Activated CD4-positive, alpha-beta T cell treated with anti-CD3 and anti-CD28 coated beads, Interleukin-2, amount 10 ng/mL, durations not matched to agents 7 days and 5 days (primary cell): ENCODE measurements around the gene BMP4. TPM values are rescaled to one million over a fixed set of nuclear protein-coding genes. Genes with fewer than 3 reads are reported as not detected.

ENCODE experiments used
- CTCF ChIA-PET: fragments of 350-600 bp; sonication (Branson Sonifier 250); formaldehyde crosslinking; loops from one replicate; lab custom pipeline; 2021; ENCODE audit warnings: antibody characterized with exemption; lab: Charles Lee
- POLR2A ChIA-PET: fragments of 350-600 bp; sonication (Branson Sonifier 250); formaldehyde crosslinking; loops from one replicate; lab custom pipeline; 2021; ENCODE audit warnings: antibody characterized with exemption; lab: Charles Lee
- DNase-seq: peaks from one replicate; pipeline ENCODE4 v3.0.0-alpha.2; 2020
- H3K27ac Mint-ChIP-seq: one replicate; pipeline ENCODE4 v1.8.0; 2021; ENCODE audit warnings: mild to moderate bottlenecking, moderate library complexity, mixed read lengths
- H3K27me3 Mint-ChIP-seq: one replicate; pipeline ENCODE4 v1.8.0; 2021; ENCODE audit warnings: mixed read lengths
- H3K36me3 Mint-ChIP-seq: one replicate; pipeline ENCODE4 v1.8.0; 2021; ENCODE audit warnings: low read depth, mixed read lengths
- H3K4me1 Mint-ChIP-seq: one replicate; pipeline ENCODE4 v1.8.0; 2021; ENCODE audit warnings: mixed read lengths
- H3K4me3 Mint-ChIP-seq: one replicate; pipeline ENCODE4 v1.8.0; 2021; ENCODE audit warnings: mild to moderate bottlenecking, moderate library complexity, mixed read lengths
- H3K9me3 Mint-ChIP-seq: one replicate; pipeline ENCODE4 v1.8.0; 2021; ENCODE audit warnings: mixed read lengths
- microRNA-seq: library from miRNA; unstranded; fragments of <30 nt; microRNA quantifications from one replicate; pipeline ENCODE4 v1.2.0, GENCODE V29; 2021; ENCODE audit warnings: borderline microRNAs expressed, borderline replicate concordance
- total RNA-seq, 2 experiments: library from RNA; stranded (reverse); gene quantifications; one replicate each; pipeline ENCODE4 v1.2.3, GENCODE V29; 2021

Gene BMP4
- total RNA-seq, 2 experiments from 2014 or later = 0.60 to 0.64 TPM

DNA sequence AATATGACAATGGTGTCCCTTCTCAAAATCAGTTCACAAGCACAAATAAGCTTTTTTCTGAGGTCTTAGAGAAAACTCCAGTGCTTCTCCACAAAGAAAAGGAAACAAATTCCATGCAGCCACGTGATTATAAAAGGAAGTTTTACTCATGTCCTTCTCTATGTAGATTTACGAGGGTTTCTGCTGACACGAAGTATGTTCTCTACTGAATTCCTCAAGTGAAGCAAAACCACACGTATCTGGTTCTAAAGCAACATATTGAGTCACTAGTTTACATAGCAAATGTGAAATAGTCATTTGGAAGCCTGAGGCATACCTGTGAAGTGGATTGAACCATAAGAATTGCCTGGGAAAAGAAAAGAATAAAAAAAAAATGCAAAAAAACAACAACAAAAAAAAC lies 31.9 kb downstream of the BMP4 start:
- CTCF ChIA-PET = no interaction called here

DNA sequence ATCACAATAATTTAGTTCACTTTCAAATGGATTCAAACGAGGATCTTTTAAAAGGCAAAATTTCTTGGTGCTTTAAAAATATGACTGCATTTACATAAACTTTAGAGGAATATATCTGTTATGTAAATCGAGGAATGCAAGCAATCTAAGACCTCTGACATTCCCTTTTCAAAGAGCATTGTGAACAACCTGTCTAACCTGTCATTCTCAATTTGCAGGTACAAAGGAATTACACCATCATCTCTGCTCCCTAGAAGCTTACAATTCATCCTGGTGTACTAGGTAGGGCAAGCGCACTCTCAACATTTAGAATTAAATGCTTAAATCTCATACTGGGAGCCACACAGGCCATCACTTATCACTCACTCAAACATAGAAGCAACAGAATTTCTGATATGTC lies 35.6 kb downstream of the BMP4 start:
- no peaks in the 10 kb centered on the region for H3K4me1 Mint-ChIP-seq
- no peaks in the 10 kb centered on the region for H3K9me3 Mint-ChIP-seq
- H3K4me3 Mint-ChIP-seq = no peak overlapping the region
- ChIA-PET CTCF (no interaction called here), POLR2A (no interaction called here)
- no peaks in the 10 kb centered on the region for H3K36me3 Mint-ChIP-seq
- peaks cover 11% of the 10 kb centered on the region for H3K27me3 Mint-ChIP-seq
- no peak overlapping the region for H3K27ac Mint-ChIP-seq
- no peak for DNase-seq

More for the DNA sequence above, 31.9 kb downstream of the BMP4 start:
- Mint-ChIP-seq H3K4me1 (no peaks in the 10 kb centered on the region), H3K4me3 (no peak overlapping the region), H3K36me3 (no peaks in the 10 kb centered on the region), H3K27me3 (peaks cover 7% of the 10 kb centered on the region), H3K9me3 (no peaks in the 10 kb centered on the region), H3K27ac (no peak overlapping the region)
- DNase-seq = no peak
- POLR2A ChIA-PET = no interaction called here

DNA sequence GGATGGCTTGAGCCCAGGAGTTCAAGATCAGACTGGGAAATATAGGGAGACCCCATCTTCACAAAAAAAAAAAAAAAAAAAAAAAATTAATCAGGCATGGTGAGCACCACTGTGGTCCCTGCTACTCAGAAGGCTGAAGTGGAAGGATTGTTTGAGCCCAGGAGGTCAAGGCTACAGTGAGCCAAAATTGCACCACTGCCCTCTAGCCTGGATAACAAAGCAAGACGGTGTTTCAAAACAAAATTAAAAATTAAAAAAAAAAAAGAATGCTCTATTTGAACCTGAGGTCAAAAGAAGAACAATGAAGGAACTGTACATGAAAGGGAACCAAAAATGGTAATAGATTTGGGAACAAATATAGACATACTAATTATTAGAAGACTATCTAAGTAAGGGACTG lies 40.4 kb downstream of the BMP4 start:
- POLR2A ChIA-PET = no interaction called here
- CTCF ChIA-PET = interaction anchor here (1.2 kb wide), 1 partner anchor 13 kb away, joined by 3 read pairs; no protein-coding TSS in a partner anchor
- no peaks in the 10 kb centered on the region for H3K4me1 Mint-ChIP-seq

DNA sequence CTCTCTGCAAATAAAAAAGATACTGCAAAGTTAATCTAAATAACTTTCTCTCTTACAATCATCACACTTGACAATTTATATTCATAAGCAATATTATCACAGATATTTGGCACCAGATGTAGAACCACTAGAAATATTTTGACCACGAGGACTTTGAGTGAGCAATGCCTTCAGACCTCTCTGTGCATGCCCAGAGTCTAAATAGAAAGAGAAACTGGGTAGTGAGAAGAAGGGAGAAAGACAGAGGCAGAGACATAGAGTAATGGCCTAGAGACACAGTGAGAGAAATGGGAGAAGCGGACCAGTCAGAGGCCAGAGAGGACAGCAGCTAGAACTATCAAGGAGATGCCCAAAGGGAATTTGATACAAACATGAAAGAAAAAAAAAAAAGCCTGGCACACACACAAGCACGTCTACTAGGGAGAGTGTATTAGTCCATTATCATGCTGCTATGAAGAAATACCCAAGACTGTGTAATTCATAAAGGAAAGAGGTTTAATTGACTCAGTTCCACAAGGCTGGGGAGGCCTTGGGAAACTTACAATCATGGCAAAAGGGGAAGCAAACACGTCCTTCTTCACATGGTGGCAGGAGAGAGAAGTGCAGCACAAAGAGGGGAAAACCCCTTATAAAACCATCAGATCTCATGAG lies 41.1 kb downstream of the BMP4 start:
- H3K36me3 Mint-ChIP-seq = no peaks in the 10 kb centered on the region
- no peak for DNase-seq
- no peak overlapping the region for H3K4me3 Mint-ChIP-seq
- no peaks in the 10 kb centered on the region for H3K4me1 Mint-ChIP-seq
- ChIA-PET CTCF (no interaction called here), POLR2A (no interaction called here)
- no peak overlapping the region for H3K27ac Mint-ChIP-seq
- H3K9me3 Mint-ChIP-seq = peaks cover 4% of the 10 kb centered on the region
- H3K27me3 Mint-ChIP-seq = peaks cover 4% of the 10 kb centered on the region

More for the DNA sequence above, 40.4 kb downstream of the BMP4 start:
- peaks cover 4% of the 10 kb centered on the region for H3K9me3 Mint-ChIP-seq
- H3K27ac Mint-ChIP-seq = no peak overlapping the region
- no peak overlapping the region for H3K4me3 Mint-ChIP-seq
- H3K27me3 Mint-ChIP-seq = peaks cover 4% of the 10 kb centered on the region
- DNase-seq = no peak
- no peaks in the 10 kb centered on the region for H3K36me3 Mint-ChIP-seq

DNA sequence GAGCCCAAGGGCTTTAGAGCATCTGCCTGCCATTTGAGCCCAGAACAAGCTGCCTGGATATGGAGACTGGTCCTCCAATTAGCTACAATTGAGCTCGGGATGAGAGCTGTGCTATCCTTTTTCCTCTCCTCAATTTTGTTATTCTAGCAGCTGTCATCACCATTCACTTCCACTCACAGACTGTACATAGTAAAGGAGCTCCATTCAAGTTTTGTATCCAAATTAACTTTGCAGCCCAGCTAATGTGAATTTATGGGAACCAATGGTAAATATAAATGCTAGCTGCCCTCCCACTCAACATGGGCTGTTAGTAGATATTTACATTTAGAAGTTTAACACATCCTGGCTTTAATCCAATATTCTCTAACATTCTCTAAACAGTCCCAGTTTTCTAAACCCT lies 44.6 kb downstream of the BMP4 start:
- Mint-ChIP-seq H3K4me1 (no peaks in the 10 kb centered on the region), H3K4me3 (no peak overlapping the region), H3K9me3 (peaks cover 4% of the 10 kb centered on the region), H3K27me3 (no peaks in the 10 kb centered on the region), H3K36me3 (no peaks in the 10 kb centered on the region), H3K27ac (no peak overlapping the region)
- DNase-seq = no peak
- CTCF ChIA-PET = interaction anchor here (0.8 kb wide), 1 partner anchor 25 kb away, joined by 3 read pairs; no protein-coding TSS in a partner anchor
- POLR2A ChIA-PET = no interaction called here

DNA sequence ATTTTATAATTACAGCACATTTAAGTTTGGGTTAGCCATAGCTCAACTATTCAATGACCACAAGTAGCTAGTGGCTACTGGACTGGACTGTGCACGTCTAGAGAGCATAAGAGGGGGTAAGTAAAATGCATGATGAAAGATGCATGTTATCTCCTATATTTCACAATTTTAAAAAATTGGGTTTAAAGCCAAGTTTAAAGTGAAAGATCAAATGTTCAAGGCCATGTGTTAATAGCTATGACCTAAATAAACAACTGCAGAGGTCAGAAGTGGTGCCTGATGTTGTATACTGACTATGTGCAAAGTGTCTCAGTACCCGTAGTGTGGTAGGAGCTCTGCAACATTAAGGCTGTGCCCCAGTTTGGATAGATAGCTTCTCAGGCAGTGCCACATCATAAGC lies 48.2 kb downstream of the BMP4 start:
- no peak for DNase-seq
- Mint-ChIP-seq H3K36me3 (no peaks in the 10 kb centered on the region), H3K4me1 (no peaks in the 10 kb centered on the region), H3K9me3 (no peaks in the 10 kb centered on the region), H3K27ac (no peak overlapping the region), H3K27me3 (no peaks in the 10 kb centered on the region), H3K4me3 (no peak overlapping the region)
- ChIA-PET CTCF (no interaction called here), POLR2A (no interaction called here)

DNA sequence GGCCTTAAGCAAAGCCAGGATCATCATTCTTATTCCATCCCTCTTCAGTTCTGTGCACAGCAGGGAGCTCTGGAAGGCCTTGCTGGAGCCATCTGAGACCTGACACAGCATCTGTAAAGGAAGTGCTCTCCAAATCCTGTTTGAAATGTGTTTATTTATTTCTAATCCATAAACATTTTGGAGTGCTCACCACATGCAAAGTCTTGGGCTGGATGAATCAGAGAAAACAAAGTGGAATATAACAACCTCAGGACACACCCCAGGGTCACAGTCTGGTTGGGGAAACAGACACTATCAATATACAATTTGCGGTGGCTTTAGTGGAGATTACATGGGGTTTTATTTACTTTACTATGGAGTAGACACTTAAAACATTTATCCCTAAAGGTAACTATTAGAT lies 54.3 kb downstream of the BMP4 start:
- Mint-ChIP-seq H3K4me1 (no peaks in the 10 kb centered on the region), H3K27me3 (peaks cover 2% of the 10 kb centered on the region), H3K27ac (no peak overlapping the region), H3K4me3 (no peak overlapping the region), H3K9me3 (no peaks in the 10 kb centered on the region), H3K36me3 (no peaks in the 10 kb centered on the region)
- CTCF ChIA-PET = no interaction called here
- no peak for DNase-seq
- POLR2A ChIA-PET = no interaction called here

DNA sequence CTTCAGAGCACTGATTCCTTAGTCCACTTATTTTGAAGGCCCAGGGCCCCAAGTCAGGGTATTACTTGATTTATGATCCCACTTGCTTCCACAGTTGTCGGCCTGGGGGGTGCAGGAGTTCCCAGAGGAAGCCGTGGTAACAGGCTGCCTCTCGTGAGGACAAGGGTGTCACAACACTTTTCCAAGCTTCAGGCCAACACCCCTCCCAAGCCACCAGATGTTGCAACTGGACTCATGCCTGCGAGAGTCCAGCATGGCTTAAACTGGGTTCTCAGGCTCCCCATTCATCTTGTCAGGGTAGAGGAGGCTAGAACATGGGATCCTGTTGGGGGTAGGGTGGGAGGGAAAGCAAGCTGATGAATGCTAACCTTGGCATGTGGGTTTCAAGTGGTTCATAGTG lies 56.1 kb downstream of the BMP4 start:
- H3K27me3 Mint-ChIP-seq = peaks cover 2% of the 10 kb centered on the region
- ChIA-PET CTCF (no interaction called here), POLR2A (no interaction called here)
- no peak overlapping the region for H3K4me3 Mint-ChIP-seq
- no peaks in the 10 kb centered on the region for H3K4me1 Mint-ChIP-seq
- DNase-seq = no peak
- no peak overlapping the region for H3K27ac Mint-ChIP-seq
- no peaks in the 10 kb centered on the region for H3K9me3 Mint-ChIP-seq
- no peaks in the 10 kb centered on the region for H3K36me3 Mint-ChIP-seq

Small RNAs within 50 kb of the gene (microRNA-seq; reads per million reads assigned to microRNA genes)
- not detected for gene MIR5580
